Middle frontal gyrus (tissue), 1 donor: ENCODE results near the gene BIVM.
A peak's percentile ranks its signal among the peaks of the same experiment; 100 is the strongest.
"Not testable (repeated sequence)": the region's sequence is repeated elsewhere in the genome, so short reads cannot be mapped to it uniquely, and the experiment has no call there.

Experiments
- DNase-seq: peaks from one replicate; pipeline ENCODE4 v3.0.0-alpha.2; 2015; ENCODE audit warnings: low spot score; ENCODE audit errors: extremely low spot score

The BIVM gene, protein sequence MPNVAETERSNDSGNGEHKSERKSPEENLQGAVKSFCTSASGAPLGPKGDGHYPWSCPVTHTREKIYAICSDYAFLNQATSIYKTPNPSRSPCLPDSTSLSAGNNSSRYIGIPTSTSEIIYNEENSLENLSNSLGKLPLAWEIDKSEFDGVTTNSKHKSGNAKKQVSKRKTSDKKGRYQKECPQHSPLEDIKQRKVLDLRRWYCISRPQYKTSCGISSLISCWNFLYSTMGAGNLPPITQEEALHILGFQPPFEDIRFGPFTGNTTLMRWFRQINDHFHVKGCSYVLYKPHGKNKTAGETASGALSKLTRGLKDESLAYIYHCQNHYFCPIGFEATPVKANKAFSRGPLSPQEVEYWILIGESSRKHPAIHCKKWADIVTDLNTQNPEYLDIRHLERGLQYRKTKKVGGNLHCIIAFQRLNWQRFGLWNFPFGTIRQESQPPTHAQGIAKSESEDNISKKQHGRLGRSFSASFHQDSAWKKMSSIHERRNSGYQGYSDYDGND

DNA sequence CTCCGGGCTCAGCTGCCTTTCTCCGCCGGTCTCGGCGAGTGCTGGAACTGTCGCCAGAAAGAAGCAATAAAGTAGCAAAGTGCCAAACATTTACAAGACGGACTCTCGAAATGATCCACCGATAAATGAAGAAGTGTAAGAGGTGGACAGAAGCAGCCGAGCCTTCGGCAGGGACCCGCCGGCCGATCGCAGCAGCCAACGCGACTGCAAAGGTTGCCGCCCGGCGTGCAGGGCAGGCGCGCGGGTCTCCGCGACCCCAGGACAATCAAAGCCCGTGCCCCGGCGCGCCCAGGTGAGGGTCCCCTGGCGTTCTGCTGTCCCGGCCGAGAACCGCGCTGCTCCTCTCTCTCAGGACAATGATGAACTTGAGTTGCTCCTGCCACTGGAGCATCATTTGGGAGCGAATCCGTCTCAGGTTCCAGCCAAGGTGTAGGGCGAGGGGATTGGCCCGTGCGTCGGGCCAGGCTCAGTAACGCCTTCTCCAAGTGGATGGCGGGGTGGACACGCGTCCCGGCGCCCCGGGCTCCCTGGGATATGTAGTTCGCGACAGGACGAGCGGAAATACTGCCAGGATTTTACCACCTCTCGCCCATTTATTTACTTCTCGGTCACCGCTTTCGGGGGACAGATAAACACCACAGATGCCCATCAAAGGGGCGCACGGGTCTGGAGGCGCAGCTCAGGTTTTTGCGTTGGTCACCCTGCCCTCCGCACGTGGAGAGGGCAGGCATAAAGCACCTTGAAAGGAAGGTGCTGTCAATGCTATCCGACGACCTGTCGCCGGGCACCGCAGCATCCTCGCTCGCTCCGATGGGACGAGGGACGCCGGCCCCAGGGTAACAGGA, at the start of gene BIVM, which contains the start of gene POGLUT2:
Gene BIVM, plus strand, starts transcription at position 539 of the 845 bp plus-strand sequence. CDS start 8,149 bp downstream, outside the sequence.
Gene POGLUT2, minus strand, starts transcription at position 396 of the 845 bp plus-strand sequence. Its CDS starts 306 bp downstream, at position 90.
- DNase-seq: peak; percentile 89

DNA sequence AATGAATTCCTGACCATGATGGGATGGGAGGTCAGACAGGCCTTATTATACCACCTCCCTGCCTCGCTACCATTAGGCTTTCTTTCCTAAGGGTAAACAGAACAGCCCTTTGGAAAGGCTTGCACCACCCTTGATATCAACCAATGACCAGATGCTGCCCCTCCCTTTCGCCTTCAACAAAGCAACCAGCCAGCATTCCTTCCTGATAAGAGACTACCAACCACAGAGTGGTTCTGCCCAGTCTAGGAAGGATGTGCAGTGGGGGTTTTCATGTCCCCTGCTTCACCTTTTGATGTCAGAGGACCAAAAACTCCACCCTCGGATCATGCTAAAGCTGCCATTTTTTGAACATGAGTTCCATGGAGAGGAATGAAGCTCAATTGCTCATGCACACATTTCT, 47.0 kb upstream of the BIVM start:
- no peak for DNase-seq

DNA sequence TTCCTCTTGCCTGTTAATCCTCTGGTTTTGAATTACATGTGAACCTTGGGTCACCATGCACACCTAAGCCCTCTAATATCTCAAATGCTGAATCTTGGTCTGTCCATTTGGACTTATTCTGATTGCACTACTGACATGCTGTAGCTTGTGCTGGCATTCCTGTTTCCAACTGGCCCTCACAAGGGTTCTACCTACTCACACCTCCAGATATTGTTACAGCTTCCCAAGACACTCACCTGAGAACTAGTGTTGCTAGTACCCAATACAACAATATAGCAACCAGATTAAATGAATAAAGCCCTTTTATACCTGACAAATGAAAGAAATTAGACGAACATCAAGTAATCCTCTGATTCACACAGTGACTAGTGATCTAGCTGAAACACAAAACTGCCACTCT, 41.9 kb upstream of the BIVM start:
- no peak for DNase-seq

DNA sequence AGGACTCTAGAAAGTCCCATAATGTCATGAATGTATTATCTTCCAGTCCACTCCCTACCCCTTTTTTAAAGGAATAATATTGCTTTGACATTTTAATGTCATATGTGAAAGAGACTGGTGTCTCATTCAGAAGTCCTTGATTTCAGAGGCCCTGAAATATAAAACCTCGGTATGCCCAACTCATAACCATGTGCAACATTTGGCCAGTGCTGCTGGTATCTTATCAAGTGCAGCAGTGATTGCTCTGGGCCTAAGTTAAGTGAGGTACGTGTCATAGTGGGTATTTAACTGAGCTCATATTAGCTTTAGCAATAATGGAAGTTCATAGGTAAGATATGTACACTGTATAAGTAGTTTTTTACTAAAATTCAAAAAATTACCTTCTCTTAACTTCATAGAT, 40.1 kb upstream of the BIVM start:
- no peak for DNase-seq

DNA sequence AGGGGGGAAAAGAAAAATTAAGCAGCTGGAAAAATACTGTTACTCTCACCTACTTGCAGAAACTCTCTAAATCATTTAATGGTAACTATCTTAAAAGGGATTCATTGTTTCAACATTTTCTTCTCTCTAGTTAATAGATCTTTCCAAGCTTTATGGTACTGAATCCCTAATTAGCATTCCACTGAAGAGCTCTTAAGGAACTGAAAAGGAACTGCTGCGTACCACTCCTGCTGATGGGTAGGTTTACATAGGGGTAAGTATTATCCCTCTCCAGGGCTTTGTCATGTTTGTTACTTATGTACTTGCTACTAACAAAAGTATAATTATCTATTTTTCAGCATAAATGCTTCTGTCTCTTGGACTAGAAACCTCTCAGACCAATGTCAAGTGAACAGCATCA, 37.8 kb upstream of the BIVM start:
- DNase-seq: no peak

DNA sequence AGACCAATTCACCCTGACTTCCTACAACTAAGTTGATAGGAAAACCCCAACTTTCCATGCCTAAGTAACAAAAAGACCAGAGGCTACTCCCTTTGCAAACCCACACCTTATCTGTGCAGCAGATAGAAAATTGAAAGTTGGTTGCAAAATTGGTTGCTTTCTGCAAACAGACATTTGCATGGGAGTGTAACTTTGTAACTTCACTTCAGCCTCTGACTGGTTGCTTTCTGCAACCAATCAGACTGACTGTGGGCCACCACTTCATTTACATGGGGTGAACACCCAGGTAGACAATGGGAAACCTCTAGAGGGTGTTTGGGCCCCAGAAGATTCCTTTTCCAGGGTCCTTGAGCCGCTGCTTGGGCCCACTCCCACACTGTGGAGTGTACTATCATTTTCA, 35.2 kb upstream of the BIVM start:
- DNase-seq: no peak

DNA sequence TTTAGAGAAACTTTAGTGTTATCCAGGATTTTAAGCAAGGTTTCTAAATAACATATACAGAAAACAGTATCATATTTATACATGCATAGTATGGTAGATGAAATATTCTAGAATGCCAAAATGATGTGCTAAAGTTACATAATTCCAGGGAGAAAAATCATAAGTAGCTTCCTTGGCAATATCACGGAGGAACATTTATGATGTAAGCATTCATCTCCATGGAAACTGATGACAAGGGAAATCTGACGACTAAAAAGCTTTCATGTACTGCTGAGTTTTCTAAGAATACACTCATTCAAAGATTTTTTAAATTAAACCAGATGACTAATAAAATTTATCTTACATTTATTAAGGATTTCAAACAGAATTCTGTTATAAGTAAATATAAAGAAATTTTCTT, 30.0 kb upstream of the BIVM start:
- DNase-seq: no peak

DNA sequence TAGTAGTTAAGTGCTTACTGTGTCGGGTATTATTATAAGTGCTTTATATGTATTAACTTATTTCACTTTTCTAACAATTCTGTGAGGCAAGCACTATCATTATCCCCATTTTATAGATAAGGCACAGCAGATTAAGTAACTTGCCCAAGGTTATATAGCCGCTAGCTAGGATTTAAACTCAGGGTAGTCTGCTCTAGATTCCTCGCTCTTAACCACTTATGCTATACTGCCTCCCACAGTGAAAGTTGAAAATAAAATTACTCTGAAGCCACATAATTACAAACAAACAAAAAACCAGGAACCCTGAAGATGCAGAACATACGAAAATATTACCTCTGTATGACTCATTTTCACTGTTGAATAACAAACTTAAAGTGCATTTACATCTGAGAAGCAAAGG, 29.2 kb upstream of the BIVM start:
- no peak for DNase-seq

DNA sequence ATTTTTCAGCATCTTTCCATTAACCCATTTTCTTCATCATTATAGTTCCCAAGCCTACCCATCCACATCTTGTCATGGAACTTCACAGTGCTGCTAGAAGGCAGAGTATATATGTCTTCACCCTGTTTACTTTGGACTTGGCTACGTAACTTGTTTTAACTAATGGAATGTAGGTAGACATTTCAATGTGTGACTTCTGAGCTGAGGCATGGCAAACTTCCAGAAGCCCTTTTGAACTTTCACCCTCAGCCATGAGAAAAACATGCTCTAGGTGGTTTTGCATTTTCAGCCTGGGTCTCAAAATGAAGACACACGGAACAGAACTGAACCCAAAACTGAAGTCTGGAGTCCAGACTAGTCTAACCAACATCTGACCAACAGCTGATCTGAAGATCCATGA, 28.5 kb upstream of the BIVM start:
- no peak for DNase-seq

DNA sequence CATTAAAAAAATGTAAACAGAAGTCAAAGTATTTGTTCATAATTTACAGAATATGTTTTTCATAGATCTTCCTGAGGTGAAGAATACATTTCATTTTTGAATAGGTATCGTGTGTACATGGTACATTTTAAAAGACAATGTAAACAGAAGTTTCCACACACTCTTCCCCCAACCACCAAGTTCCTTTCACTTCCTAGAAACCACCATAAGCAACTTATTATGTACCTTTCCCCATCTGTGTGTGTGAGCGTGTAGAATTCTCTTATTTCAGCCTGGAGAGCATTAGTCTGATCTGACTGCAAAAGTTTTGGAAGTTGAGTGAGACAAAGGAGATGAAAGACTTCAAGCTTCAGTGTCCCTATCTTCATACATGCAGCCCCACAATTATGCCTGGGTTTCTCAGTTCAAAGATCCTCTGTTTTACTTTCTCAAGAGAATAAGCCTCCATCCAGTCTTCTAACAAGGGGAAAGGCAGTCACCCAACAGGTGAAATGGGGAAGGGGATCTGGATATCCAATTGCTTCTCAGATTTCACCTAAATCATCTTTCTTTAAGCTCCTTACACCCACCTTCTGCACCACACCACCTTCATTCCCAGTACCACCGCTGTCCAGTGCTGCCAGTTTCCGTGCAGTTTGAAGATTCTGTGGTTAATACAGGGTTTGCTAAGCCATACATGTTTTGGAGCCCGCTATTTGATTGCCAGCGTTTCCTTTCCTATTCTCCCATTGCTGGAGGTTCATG, 27.4 kb upstream of the BIVM start:
- no peak for DNase-seq

DNA sequence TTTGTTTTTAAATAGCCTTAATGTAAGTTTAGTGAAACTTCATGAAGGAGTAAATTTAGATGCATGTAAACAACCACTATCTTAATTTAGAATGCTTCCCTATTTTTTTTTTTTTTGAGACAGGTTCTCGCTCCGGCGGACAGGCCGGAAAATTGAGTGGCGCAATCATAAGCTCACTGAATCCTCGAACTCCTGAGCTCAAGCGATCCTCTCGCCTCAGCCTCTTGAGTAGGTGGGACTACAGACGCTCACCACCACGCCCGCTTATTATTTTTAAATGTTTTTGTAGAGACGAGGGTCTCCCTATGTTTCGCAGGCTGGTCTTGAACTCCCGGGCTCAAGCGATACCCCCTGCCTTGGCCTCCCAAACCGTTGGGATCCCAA, 26.9 kb upstream of the BIVM start:
- DNase-seq: no peak

DNA sequence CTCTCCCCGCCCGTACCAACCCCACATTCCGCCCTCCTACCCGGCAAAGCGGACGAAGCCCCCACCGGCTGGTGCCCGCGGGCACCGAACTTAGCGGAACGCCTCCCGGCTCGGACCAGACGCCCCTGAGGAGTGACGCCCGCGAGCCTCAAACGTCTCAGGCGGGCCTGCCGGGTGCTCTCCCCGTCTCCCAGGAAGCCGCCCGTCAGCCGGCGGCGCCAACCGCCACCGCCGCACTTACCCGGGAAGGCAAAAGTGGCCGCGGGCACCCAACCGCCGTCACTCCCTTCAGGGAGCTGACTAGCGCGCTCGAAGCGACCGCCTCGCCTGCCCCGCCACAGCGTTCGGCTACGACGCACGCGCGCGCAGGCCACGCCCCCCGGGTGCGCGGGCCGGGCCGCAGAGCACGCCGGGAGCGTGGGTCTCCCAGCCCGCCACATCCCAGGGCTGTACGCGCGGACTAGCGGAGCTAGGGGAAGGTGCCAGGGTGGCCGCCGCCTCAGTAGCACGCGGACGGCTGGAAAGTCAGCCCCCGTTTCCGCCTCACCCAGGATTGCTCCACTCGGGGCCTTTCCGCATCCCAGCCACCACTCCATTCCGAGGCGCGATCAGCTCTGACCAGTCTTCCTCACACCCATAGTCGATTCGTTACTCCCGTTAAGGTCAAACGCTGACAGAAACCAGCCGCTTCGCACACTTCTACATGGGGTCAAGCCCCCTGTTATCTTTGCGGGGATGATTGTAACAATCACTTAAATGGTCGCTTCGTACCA, 25.3 kb upstream of the BIVM start, which contains the start of gene TEX30:
Gene TEX30, minus strand, starts transcription at position 346 of the 773 bp plus-strand sequence. CDS start 3,760 bp downstream, outside the sequence.
- peak; percentile 69 for DNase-seq

DNA sequence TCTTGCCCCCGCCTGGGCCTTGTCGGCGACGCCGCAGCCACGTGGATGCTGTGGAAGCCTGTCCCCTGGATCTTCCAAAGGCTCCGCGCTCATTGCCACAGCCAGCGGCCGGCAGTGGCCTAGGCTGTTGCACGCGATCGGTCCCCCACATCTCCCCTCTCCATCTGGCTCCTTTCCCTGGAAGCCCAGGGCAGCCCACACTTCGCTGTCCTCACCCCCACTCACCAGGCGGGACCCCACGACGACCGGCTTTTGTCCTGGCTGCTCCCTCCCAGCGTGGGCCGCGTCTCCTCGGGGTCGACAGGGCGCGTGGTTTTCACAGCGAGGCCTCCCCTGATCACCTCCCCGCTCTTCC, 24.7 kb upstream of the BIVM start:
- no peak for DNase-seq

DNA sequence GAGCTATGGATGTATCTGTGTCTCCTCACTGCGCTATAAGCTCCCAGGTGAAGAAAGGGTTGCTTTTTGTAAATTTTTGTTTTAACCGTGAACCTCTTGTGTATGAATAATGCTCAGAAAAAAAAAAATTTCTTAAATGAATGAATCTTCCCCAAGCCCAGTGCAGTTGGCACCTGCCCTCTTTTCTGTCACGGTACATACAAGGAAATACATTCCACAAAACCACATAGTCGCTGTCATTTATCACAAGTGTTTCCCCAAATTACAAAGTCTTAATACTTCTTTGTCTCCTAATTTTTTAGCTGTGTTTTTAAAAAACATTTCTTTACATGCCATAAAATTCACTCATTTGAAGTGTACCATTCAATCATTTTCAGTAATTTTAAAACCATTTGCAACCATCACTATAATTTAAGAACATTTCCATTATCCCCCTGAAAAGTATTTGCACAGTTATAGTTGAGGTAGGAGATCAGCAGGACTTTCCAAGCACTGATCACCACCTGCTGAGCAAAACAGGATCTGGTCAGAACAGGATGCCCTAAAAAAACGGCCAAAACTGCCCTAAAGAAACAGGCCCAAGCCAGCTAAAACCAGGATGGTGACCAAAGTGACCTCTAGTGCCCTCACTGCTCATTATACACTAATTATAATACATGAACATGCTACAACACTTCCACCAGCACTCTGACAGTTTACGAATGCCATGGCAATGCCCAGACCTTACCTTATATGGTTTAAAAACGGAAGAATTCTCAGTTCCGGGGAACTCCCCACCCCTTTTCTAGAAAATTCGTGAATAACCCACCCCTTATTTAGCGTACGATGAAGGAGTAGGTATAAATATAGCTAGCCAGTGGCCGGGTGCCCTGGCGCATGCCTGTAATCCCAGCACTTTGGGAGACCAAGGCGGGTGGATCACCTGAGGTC, 24.1 kb upstream of the BIVM start:
- no peak for DNase-seq

DNA sequence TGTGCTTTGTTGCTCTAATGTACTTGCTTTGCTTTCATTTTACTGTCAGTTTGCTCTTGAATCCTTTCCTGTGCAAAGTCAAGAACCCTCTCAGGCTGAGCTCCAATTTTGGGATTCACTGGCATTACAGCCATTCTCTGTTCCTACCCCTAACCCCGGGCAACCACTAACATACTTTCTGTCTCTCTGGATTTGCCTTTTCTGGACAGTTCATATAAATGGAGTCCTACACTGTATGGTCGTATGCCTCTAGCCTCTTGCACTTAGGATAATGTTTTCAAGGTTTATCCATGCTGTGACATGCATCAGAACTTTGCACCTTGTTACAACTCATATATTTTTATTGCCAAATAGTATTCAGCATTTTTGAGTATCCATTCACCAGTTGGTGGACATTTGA, 22.6 kb upstream of the BIVM start:
- DNase-seq: no peak

DNA sequence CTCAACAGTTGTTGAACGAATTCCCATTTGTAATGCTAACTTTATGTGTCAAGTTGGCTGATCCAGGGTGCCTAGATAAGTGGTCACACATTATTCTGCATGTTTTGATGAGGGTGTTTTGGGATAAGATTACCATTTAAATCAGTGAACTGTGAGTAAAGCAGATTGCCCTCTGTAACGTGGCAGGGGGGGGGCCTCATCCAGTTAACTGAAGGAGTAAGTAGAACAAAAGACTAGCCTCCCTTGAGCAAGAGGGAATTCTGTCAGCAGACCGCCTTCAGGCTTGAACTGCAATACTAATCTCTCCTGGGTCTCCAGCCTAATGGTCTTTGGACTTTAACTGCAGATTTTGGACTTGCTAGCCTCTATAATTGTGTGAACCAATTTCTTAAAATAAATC, 21.2 kb upstream of the BIVM start:
- no peak for DNase-seq

DNA sequence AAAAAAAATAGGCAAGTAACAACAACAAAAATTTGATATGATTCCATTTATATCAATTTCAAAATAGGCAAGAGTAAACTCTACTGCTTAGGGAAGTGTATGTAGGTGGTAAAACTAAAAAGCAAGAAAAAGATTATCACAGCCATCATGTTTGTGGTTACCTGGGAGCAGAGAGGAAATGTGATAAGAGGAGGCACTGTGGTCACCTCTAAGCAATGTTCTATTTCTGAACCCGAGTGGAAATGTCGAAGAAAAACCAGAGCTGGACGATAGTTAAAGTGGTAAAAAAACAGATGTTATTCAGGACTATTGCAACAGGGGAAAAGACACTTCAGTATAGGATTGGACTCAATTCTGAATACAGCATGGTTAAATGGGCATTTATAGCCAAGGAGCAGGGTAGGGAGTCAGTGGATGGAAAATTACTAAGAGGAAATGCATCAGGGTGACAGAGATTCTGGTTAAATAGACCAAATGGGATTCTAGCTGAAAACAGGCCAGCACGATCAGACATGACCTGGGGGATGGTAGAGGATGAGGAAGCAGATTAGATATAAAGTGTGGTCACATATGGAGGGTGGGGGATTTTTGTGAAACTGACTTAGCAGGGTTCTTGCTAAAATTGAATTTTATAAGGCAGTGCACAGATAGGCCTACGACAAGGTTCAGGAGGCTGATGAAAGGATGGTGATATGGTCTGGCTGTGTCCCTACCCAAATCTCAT, 19.3 kb upstream of the BIVM start:
- no peak for DNase-seq

DNA sequence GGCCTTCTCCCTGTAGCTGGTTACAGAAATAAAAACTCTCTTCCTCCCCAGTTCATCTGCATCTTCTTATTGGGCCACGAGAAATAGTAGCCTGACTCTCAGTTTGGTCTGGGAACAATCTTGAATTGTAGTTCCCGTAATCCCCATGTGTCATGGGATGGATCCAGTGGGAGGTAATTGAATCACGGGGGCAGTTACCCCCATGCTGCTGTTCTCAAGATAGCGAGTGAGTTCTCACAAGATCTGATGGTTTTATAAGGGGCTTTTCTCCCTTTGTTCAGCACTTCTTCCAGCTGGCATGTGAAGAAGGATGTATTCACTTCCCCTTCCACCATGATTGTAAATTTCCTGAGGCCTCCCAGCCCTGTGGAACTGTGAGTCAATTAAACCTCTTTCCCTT, 18.3 kb upstream of the BIVM start:
- not testable (repeated sequence) for DNase-seq

DNA sequence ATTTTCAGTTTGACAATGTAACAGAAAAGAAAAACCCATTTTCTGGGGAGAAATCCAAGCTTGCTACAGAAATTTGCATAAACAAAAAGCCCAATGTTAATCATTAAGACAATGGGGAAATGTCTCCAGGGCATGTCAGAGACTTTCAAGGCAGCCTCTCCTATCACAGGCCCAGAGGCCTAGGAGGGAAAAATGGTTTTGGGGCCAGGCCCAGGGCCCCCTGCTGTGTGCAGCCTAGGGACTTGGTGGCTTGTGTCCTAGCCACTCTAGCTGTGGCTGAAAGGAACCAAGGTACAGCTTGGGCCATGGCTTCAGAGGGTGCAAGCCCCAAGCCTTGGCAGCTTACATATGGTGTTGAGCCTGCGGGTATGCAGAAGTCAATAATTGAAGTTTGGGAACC, 17.3 kb upstream of the BIVM start:
- DNase-seq: no peak
